K562 (cell line): ENCODE results near the gene CD300LD. TPM values are rescaled to one million over a fixed set of nuclear protein-coding genes. Genes with fewer than 3 reads are reported as not detected.

Source experiments
- ATAC-seq: fragments of 200-7000 bp; cut with Tn5 transposase; 3 replicates; pipeline ENCODE4 v1.9.1; 2020; ENCODE audit warnings: moderate library complexity
- BruUV-seq: library from RNA; stranded (reverse); fragments of 400-500 nt; replicated peaks from 2 replicates; lab custom pipeline; 2021; lab: Mats Ljungman, UMichigan
- CTCF ChIA-PET: fragments of 300-600 bp; formaldehyde crosslinking; extraction: SDS; loops from one replicate; lab custom pipeline; 2021; ENCODE audit warnings: low intra/inter-chr PET ratio; lab: Yijun Ruan, JAX
- POLR2A ChIA-PET: fragments of 300-600, 350-650 bp; sonication (Branson Sonifier 250); formaldehyde crosslinking; extraction: SDS; loops from one replicate; lab custom pipeline; 2021; ENCODE audit warnings: antibody characterized with exemption, inconsistent platforms; lab: Yijun Ruan, JAX
- DNase-seq, 4 experiments: peaks; one replicate each; pipeline versions ENCODE4 v3.0.0 to v3.0.0-alpha.2; 2011 to 2018; ENCODE audit warnings: low spot score in 3 of 4, mixed read lengths in 3 of 4; ENCODE audit errors: extremely low read depth in 1 of 4
- FAIRE-seq: peaks from 2 replicates; lab custom pipeline; 2011; peaks lifted over from hg19 to GRCh38; lab: Jason Lieb, UNC
- H2AFZ ChIP-seq: 2 replicates; pipeline ENCODE4 v1.6.0; 2011; ENCODE audit warnings: low read depth, low read length, control low read depth, inconsistent platforms
- H3K27ac ChIP-seq: fragments of 200-600 bp; 3 replicates; pipeline ENCODE4 v1.8.0; 2011; ENCODE audit warnings: low read depth, mild to moderate bottlenecking, control low read depth, inconsistent platforms, low read length, moderate library complexity, mixed read lengths; ENCODE audit errors: extremely low read depth
- H3K27me3 ChIP-seq, 2 experiments: fragments of 300-600 bp in 1 of 2; 2 replicates in 1 of 2; 3 replicates in 1 of 2; pipeline versions ENCODE4 v1.6.0 to v1.8.0; 2011; ENCODE audit warnings: inconsistent platforms in 2 of 2, low read length in 2 of 2, mild to moderate bottlenecking in 1 of 2, mixed read lengths in 1 of 2, moderate library complexity in 1 of 2; ENCODE audit not compliant: control insufficient read depth in 2 of 2, insufficient read depth in 2 of 2
- H3K36me3 ChIP-seq: fragments of 300-600 bp; 3 replicates; pipeline ENCODE4 v1.8.0; 2011; ENCODE audit warnings: mild to moderate bottlenecking, low read length, inconsistent platforms; ENCODE audit not compliant: control insufficient read depth, insufficient read depth
- H3K4me1 ChIP-seq, 2 experiments: fragments of 200-600 bp in 1 of 2; replicated peaks in 1 of 2; 2 replicates in 1 of 2; 3 replicates in 1 of 2; pipeline versions ENCODE4 v1.5.1 to v1.8.0; 2011; ENCODE audit warnings: inconsistent platforms in 2 of 2, low read length in 2 of 2, mild to moderate bottlenecking in 1 of 2, mixed read lengths in 1 of 2, moderate library complexity in 1 of 2; ENCODE audit not compliant: control insufficient read depth in 2 of 2, insufficient read depth in 2 of 2
- H3K4me2 ChIP-seq: 2 replicates; pipeline ENCODE4 v1.6.1; 2011; ENCODE audit warnings: low read length, control low read depth, inconsistent platforms, mixed read lengths; ENCODE audit not compliant: insufficient read depth
- H3K4me3 ChIP-seq: fragments of 200-600 bp; sonication (generic), shearing (Covaris generic); 2 replicates; pipeline ENCODE4 v1.5.1; 2016; ENCODE audit warnings: control low read depth, inconsistent platforms
- H3K79me2 ChIP-seq: fragments of 200-600 bp; 3 replicates; pipeline ENCODE4 v1.8.0; 2011; ENCODE audit warnings: low read length, inconsistent platforms; ENCODE audit not compliant: control insufficient read depth, insufficient read depth
- H3K9ac ChIP-seq, 2 experiments: 2 replicates each; pipeline versions ENCODE4 v1.6.0 to v1.6.1; 2011; ENCODE audit warnings: low read depth in 2 of 2, low read length in 2 of 2, control low read depth in 1 of 2, inconsistent platforms in 1 of 2, mild to moderate bottlenecking in 1 of 2, mixed read lengths in 1 of 2; ENCODE audit not compliant: insufficient read depth in 1 of 2
- H3K9me1 ChIP-seq: one replicate; pipeline ENCODE4 v1.6.0; 2011; ENCODE audit warnings: inconsistent platforms, mild to moderate bottlenecking, low read length, moderate library complexity; ENCODE audit not compliant: control insufficient read depth, insufficient read depth
- H3K9me3 ChIP-seq: replicated peaks from 2 replicates; pipeline ENCODE4 v1.5.1; 2011; ENCODE audit warnings: low read depth, low read length, inconsistent platforms; ENCODE audit not compliant: control insufficient read depth, insufficient read depth
- H4K20me1 ChIP-seq: replicated peaks from 2 replicates; pipeline ENCODE4 v1.6.1; 2011; ENCODE audit warnings: low read length, inconsistent platforms, mixed read lengths; ENCODE audit not compliant: control insufficient read depth, insufficient read depth
- ERF ChIP-seq: fragments of 450-650 bp; formaldehyde crosslinking; IDR thresholded peaks from 2 replicates; pipeline ENCODE4 v1.4.0; 2020; ENCODE audit warnings: mild to moderate bottlenecking, mixed read lengths
- ILK ChIP-seq: fragments of 450-650 bp; IDR thresholded peaks from 2 replicates; pipeline ENCODE4 v1.6.1; 2016; ENCODE audit warnings: missing genetic modification characterization, low read depth, mild to moderate bottlenecking, missing compliant biosample characterization, moderate library complexity, borderline replicate concordance
- NCOA4 ChIP-seq: fragments of 450-650 bp; IDR thresholded peaks from 2 replicates; pipeline ENCODE4 v1.6.1; 2018; ENCODE audit warnings: mild to moderate bottlenecking; ENCODE audit not compliant: partially characterized antibody
- SETDB1 ChIP-seq: IDR thresholded peaks from one replicate; pipeline ENCODE4 v1.6.1; 2012; ENCODE audit warnings: low read length, control low read depth, inconsistent platforms
- XRCC4 ChIP-seq: IDR thresholded peaks from one replicate; pipeline ENCODE4 v1.6.1; 2011; ENCODE audit not compliant: insufficient read depth, insufficient read length; ENCODE audit errors: extremely low read depth
- XRCC5 ChIP-seq: fragments of 200-400 bp; formaldehyde crosslinking; IDR thresholded peaks from 2 replicates; pipeline ENCODE4 v1.6.1; 2017; ENCODE audit warnings: low read depth, mild to moderate bottlenecking, low read length
- ZBTB34 ChIP-seq: fragments of 250-450 bp; sonication (Bioruptor Pico); IDR thresholded peaks from 2 replicates; pipeline ENCODE4 v1.8.0; 2021; ENCODE audit warnings: mild to moderate bottlenecking, moderate library complexity
- ZNF280B ChIP-seq: fragments of 250-450 bp; sonication (Bioruptor Pico); IDR thresholded peaks from 2 replicates; pipeline ENCODE4 v1.5.1; 2021; ENCODE audit warnings: mild to moderate bottlenecking
- ZNF668 ChIP-seq: fragments of 250-450 bp; sonication (Bioruptor Pico); IDR thresholded peaks from 2 replicates; pipeline ENCODE4 v1.8.0; 2022; ENCODE audit warnings: mild to moderate bottlenecking, inconsistent platforms
- WGBS: fragments of 100-300 bp; shearing (Covaris generic); methylation state at CpG from one replicate; pipeline ENCODE4 v1.1.6; 2016; ENCODE audit warnings: low coverage, mixed read lengths; ENCODE audit not compliant: insufficient coverage; ENCODE audit errors: missing lambda C conversion rate; 5-methylcytosine and 5-hydroxymethylcytosine counted together
- in situ Hi-C: fragments of 300-500 bp; cut with MboI; formaldehyde crosslinking; loops from 4 replicates; pipeline ENCODE4 v1.15.0; 2018; ENCODE audit warnings: inconsistent platforms, mixed read lengths
- intact Hi-C: fragments of 100-400 bp; cut with micrococcal nuclease; formaldehyde crosslinking; loops from 2 replicates; pipeline ENCODE4 v1.14.2; 2022
- polyA plus RNA-seq, 8 experiments: library from polyadenylated mRNA; depleted of rRNA in 4 of 8; stranded (reverse) in 5 of 8; unstranded in 3 of 8; fragments of >200 nt; fragmentation: Nextera tagmentation in 2 of 8; fragmentation: Illumina TruSeq in 1 of 8; extraction: Ambion mirVana in 2 of 8; extraction: Trizol in 1 of 8; gene quantifications; 2 replicates each; pipeline versions ENCODE4 v1.2.1 to v1.2.3, GENCODE V29; 2011 to 2014; ENCODE audit warnings: inconsistent platforms in 1 of 8, missing spikeins in 1 of 8
- total RNA-seq, 7 experiments: library from RNA; depleted of rRNA in 6 of 7; stranded (reverse); fragments of >200 nt in 6 of 7; fragmentation: Illumina TruSeq in 2 of 7; extraction: Trizol in 2 of 7; gene quantifications; 2 replicates each; pipeline versions ENCODE4 v1.2.1 to v1.2.3, GENCODE V29; 2011 to 2021; ENCODE audit warnings: low replicate concordance in 1 of 7

Gene CD300LD
- total and polyA plus RNA-seq, 9 of the 15 experiments (the other 6 are each of a cell fraction or from before 2014, with no cell fraction given) = not detected

- WGBS = 0% methylated on average over 3 of the region's 6 CpGs
- no peaks in the 10 kb centered on the region for H3K9me3 ChIP-seq
- no peak for FAIRE-seq
- no peak overlapping the region for H3K4me3 ChIP-seq
- no peaks in the 10 kb centered on the region for H3K9me1 ChIP-seq
- no peak for DNase-seq
- POLR2A ChIA-PET = no interaction called here
- H3K36me3 ChIP-seq = no peaks in the 10 kb centered on the region
- H3K27ac ChIP-seq = no peak overlapping the region
- H4K20me1 ChIP-seq = peaks cover 4% of the 10 kb centered on the region; the same call in 1 of the 2 replicates
- H3K79me2 ChIP-seq = no peaks in the 10 kb centered on the region
- H3K4me2 ChIP-seq = no peak overlapping the region
- TF ChIP-seq ZNF668 (CRISPR knock-in tag) (no peak), NCOA4 (no peak), XRCC5 (no peak), ZNF280B (CRISPR knock-in tag) (no peak), ILK (no peak), ZBTB34 (CRISPR knock-in tag) (no peak), SETDB1 (no peak), XRCC4 (no peak), ERF (CRISPR knock-in tag) (no peak)
- TF ChIP-seq, all 486 proteins: peak for 0
- BruUV-seq = no TSS peak
- ATAC-seq = no peak
- intact Hi-C loops (no loop called here), in situ Hi-C loops (no loop called here)
- no peaks in the 10 kb centered on the region for H3K4me1 ChIP-seq
- no peak overlapping the region for H3K9ac ChIP-seq
- peaks cover 8 to 32% of the 10 kb centered on the region in 2 experiments; a peak in 3 of 5 replicates for H3K27me3 ChIP-seq
- CTCF ChIA-PET = no interaction called here
- H2AFZ ChIP-seq = no peak overlapping the region
These were observed 20.0 kb upstream of the CD300LD start for GRCh38 chr17:74612046-74612445.
